IPS-18a (cell line): ENCODE results near the gene TACR2.

Experiments used
- H3K27ac ChIP-seq: one replicate; pipeline ENCODE4 v1.5.1; 2013; ENCODE audit warnings: low read length
- H3K27me3 ChIP-seq: one replicate; pipeline ENCODE4 v1.6.1; 2013; ENCODE audit warnings: mild to moderate bottlenecking, low read length; ENCODE audit not compliant: control insufficient read depth, insufficient read depth
- H3K36me3 ChIP-seq: one replicate; pipeline ENCODE4 v1.6.1; 2013; ENCODE audit warnings: low read depth, low read length; ENCODE audit not compliant: control insufficient read depth
- H3K4me1 ChIP-seq: one replicate; pipeline ENCODE4 v1.6.1; 2013; ENCODE audit warnings: low read depth, low read length; ENCODE audit not compliant: control insufficient read depth
- H3K4me3 ChIP-seq: one replicate; pipeline ENCODE4 v1.5.1; 2013; ENCODE audit warnings: low read length
- H3K9ac ChIP-seq: one replicate; pipeline ENCODE4 v1.6.1; 2013; ENCODE audit warnings: mild to moderate bottlenecking, low read length, moderate library complexity
- H3K9me3 ChIP-seq: one replicate; pipeline ENCODE4 v1.6.1; 2013; ENCODE audit warnings: low read depth, low read length; ENCODE audit not compliant: control insufficient read depth

The TACR2 gene

DNA sequence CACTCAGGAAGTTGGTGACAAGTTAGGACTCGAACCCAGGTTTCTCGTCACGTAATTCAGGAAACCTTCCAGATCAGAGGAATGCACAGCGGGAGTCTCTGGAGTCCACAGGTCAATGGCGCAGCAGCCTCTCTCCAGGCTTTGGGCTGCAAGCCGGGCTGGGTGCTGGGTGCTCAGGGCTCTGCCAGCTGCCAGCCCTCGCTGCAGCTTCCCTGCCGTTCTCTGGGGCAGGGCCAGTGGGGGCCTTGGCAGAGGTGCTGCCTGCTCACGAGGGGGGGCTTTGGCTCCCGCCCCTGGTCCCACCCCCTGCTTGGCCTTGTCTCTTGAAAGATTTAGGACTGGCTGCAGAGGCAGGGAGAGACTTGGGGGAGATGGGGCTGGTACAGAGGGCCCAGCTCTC lies at the start of gene TACR2:
TACR2 (minus strand) TSS at position 224 of the 400 bp plus-strand sequence. CDS start 595 bp downstream, outside the sequence.
- H3K27ac ChIP-seq, result no peak within 1 kb of the TSS
- H3K4me3 ChIP-seq, result no peak within 1 kb of the TSS
- H3K9me3 ChIP-seq, result no peaks in the 10 kb centered on the region
- no peaks in the 10 kb centered on the region for H3K27me3 ChIP-seq
- H3K4me1 ChIP-seq, result no peaks in the 10 kb centered on the region
- H3K36me3 ChIP-seq, result no peaks in the 10 kb centered on the region
- no peak within 1 kb of the TSS for H3K9ac ChIP-seq

DNA sequence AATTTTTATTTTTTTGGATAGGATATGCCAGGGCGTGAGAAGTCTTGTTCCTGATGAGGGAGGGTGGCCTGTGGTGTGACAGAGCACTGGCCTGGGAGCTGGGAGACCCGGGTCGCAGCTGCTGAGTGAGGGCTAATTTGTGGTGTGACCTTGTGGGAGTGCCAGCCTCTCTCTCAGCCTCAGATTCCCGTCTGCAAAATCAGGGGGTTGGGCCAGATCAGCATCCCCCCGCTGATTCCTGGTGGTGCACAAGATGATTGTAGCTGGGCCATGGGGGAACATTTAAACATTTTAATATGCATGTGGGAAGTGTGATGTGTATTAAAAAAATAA lies 49.4 kb upstream of the TACR2 start:
- peaks cover 11% of the 10 kb centered on the region for H3K4me1 ChIP-seq
- no peak overlapping the region for H3K9ac ChIP-seq

DNA sequence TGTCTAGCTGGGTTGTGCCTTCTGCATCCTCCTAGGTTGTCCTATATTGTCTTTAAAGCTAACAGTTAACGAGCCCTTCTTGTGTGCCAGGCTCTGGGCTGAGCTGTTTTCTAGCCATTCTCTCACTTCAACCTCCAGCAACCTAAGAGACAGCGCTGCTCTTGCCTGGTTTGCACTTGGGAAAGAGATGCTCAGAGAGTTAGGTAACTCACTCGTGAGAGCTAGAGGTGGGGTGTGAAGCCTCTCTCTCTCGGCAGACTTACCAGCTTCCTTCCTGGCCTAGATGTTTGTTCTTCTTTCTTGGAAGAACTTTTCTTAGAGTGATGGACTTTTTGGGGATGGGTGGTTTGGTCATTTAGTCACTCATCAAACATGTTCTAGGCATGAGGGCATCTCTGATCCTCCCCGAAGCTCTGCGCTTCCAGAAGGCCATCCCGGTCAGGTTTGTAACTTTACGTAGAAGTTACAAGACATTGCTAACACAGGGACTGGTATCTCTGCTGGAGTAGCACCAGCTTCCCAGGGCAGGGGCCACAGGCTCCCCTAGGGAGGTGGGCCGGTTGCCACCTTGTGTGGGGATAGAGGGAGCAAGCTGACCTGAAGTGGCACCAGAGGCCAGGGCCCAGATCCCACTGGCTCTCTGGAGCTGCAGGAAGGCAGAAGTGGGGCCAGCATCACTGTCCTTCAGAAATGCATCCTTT lies 48.9 kb upstream of the TACR2 start:
- no peaks in the 10 kb centered on the region for H3K36me3 ChIP-seq
- no peaks in the 10 kb centered on the region for H3K27me3 ChIP-seq
- H3K4me3 ChIP-seq, result no peak overlapping the region
- no peak overlapping the region for H3K9ac ChIP-seq
- H3K9me3 ChIP-seq, result no peaks in the 10 kb centered on the region
- no peak overlapping the region for H3K27ac ChIP-seq
- peaks cover 11% of the 10 kb centered on the region for H3K4me1 ChIP-seq

More for the DNA sequence above, 49.4 kb upstream of the TACR2 start:
- H3K9me3 ChIP-seq, result no peaks in the 10 kb centered on the region
- H3K27me3 ChIP-seq, result no peaks in the 10 kb centered on the region
- H3K36me3 ChIP-seq, result no peaks in the 10 kb centered on the region
- no peak overlapping the region for H3K4me3 ChIP-seq
- no peak overlapping the region for H3K27ac ChIP-seq

DNA sequence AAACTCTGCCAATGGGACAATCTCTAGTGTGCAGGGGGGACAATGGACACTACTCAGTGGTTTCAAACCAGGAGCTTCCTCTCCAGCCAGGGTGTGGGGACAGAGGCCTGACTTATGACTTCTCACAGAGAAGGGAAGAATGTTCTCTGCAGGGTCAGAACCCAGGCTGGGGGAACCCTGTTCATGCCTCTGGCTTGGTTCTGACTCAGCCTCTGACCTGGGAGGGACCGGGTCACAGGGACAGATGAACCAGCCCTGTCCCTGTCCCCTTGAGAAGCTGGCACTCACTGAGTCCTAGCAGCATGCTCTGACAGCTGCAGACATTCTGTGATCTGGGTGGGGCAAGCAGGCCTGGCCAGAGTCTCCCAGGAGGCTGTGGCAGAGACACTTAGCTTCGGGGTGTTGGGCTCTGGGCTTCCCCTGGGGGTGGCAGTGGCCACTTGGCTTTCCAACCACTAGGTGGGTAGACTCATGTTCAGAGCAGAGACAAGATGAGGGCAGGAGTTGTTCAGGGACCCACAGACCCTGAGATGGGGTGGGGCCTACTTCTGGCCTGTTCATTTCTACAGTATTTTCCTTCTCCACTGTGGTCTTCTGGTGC lies 48.2 kb upstream of the TACR2 start:
- peaks cover 11% of the 10 kb centered on the region for H3K4me1 ChIP-seq
- H3K9ac ChIP-seq, result no peak overlapping the region
- no peaks in the 10 kb centered on the region for H3K36me3 ChIP-seq
- no peaks in the 10 kb centered on the region for H3K27me3 ChIP-seq
- H3K9me3 ChIP-seq, result no peaks in the 10 kb centered on the region
- H3K4me3 ChIP-seq, result no peak overlapping the region
- H3K27ac ChIP-seq, result no peak overlapping the region

DNA sequence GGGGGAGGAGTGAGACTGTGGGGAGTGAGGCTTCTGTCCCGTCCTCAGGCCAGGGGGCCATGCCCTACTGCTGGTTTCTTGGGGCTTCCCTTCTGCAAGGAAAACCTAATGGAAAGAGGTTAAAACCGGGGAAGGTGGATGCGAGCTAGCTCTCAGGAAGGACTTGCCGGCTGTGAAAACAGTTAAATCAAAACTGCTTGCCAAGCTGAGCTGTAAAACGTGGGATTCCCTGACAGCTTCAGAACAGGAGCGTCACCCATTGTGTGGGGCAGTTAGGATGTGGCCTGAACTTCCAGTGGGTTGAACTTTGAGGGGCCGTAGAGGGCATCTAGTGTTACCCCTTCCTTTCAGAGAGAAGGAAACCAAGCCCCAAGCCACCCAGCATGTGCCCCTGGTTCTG lies 47.7 kb upstream of the TACR2 start:
- Histone ChIP-seq H3K9ac (no peak overlapping the region), H3K27me3 (no peaks in the 10 kb centered on the region), H3K27ac (no peak overlapping the region), H3K4me3 (no peak overlapping the region), H3K36me3 (no peaks in the 10 kb centered on the region), H3K9me3 (no peaks in the 10 kb centered on the region), H3K4me1 (peaks cover 11% of the 10 kb centered on the region)

DNA sequence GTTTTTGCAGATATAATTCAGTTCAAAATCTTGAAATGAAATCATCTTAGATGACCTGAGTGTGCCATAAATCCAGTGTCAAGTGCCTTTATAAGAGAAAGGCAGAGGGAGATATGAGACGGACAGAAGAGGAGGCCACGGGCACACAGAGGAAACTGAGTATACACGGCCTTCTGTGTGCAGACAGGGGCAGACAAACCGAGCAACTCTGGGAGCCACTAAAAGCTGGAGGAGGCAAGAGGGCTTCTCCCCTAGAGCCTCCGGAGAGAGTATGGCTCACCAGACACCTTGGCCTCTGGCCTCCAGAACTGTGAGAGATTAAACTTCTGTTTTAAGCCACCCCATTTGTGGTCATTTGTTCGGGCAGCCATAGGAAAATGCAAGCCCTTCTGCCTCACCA lies 47.2 kb upstream of the TACR2 start:
- H3K9ac ChIP-seq, result no peak overlapping the region
- no peaks in the 10 kb centered on the region for H3K9me3 ChIP-seq
- no peaks in the 10 kb centered on the region for H3K36me3 ChIP-seq
- H3K4me1 ChIP-seq, result peaks cover 9% of the 10 kb centered on the region
- H3K27ac ChIP-seq, result no peak overlapping the region
- no peaks in the 10 kb centered on the region for H3K27me3 ChIP-seq
- no peak overlapping the region for H3K4me3 ChIP-seq

DNA sequence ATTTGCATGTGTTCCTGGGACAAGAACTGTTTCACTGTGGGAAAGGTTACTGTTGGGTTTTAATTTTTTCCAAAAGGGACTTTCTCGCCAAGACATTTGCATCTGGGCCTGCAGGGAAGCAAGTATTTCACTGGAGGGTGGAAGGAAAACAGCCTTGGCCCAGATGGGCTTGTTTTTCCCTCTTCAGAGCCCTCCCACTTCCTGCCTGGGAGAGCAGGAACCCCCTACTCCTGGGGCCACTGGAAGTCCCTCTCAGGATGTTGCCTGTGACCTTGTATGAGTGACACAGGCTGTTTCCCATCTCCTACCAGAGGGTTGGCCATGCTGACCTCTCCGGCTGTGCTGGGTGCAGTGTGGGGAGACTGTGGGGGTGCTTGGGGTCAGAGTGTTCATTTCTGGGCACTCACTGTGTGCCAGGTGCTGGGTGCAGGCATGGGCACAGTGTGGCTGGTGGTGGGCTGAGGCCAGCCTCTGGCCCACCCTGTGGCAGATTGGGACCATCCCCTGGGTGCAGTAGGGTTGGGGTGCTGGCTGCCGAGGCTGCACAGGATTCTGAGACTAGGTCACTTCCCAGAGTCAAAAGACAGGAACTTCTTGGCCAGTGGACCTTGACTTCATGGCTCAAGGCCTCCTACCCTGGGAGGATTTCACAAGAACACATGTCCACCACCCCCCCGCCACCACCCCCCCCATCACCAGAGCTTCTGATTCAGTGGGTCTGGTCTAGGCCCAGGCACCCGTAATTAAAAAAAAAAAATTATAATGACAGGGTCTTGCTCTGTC lies 44.7 kb upstream of the TACR2 start:
- Histone ChIP-seq H3K36me3 (no peaks in the 10 kb centered on the region), H3K27ac (no peak overlapping the region), H3K9ac (no peak overlapping the region), H3K4me1 (no peaks in the 10 kb centered on the region), H3K4me3 (no peak overlapping the region), H3K27me3 (no peaks in the 10 kb centered on the region), H3K9me3 (no peaks in the 10 kb centered on the region)

DNA sequence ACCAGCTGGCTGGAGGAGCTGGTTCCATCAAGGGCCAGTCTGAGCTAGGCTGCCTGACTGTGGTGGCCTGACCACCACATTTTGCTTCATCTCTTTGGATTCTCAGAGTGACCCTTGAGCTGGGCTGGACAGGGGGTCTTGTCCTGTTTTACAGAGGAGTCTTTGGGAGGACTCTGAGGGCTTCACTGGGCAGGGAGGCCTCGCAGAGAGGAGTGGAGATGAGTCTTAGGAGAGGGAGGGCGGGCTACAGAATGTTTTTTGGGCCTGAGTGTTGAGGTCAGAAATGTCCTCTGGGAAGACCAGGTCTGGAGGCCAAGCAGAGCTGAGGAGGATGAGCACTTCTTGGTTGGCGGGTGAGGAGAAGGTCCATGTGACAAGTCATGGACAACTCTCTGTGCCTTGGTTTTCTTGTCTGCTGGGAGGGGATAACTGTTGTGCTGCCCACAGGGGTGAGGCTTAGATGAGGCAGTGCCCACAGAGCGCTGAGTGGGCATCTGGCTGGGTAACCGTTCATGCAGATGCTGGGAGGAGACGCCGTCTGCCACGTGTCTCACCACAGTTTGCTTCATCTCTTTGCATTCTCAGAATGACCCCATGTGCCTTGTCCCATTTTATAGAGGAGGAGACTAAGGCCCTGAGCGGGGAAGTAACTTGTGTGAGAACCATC lies 44.0 kb upstream of the TACR2 start:
- H3K27me3 ChIP-seq, result no peaks in the 10 kb centered on the region

DNA sequence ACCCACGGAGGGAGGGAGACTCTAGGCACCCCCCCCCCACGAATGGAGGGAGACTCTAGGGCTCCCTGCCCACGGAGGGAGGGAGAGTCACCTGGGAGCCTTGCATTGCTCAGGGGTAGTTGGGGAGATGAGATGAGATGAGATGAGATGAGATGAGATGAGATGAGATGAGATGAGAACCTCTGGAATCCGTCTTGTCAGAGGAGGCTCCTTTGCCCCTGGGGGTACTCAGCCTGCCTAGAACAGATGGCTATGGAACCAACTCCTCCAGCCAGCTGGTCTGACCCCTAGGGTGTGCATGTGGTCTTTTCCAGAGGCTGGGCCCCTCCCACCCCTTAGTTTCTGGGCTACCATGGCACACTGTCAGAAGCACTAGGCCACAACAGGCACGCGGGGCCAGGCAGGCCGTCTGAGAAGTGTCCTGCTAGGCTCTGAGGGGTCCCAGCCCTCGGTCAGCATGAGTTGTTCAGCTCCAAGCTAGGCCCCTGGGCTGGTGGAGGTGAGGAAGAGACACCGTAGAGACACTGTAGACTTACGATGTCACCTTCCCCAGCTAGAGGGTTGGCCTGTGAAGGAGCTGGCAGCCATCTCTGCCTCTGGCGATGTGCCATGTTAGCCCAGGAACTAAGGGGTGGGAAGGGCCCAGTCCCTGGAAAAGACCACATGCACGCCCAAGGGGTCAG lies 43.3 kb upstream of the TACR2 start:
- H3K27me3 ChIP-seq, result no peaks in the 10 kb centered on the region
- H3K4me1 ChIP-seq, result no peaks in the 10 kb centered on the region
- H3K36me3 ChIP-seq, result no peaks in the 10 kb centered on the region
- H3K9ac ChIP-seq, result no peak overlapping the region
- H3K9me3 ChIP-seq, result no peaks in the 10 kb centered on the region
- H3K4me3 ChIP-seq, result no peak overlapping the region
- no peak overlapping the region for H3K27ac ChIP-seq

More for the DNA sequence above, 44.0 kb upstream of the TACR2 start:
- Histone ChIP-seq H3K9me3 (no peaks in the 10 kb centered on the region), H3K27ac (no peak overlapping the region), H3K4me3 (no peak overlapping the region), H3K9ac (no peak overlapping the region), H3K36me3 (no peaks in the 10 kb centered on the region), H3K4me1 (no peaks in the 10 kb centered on the region)

DNA sequence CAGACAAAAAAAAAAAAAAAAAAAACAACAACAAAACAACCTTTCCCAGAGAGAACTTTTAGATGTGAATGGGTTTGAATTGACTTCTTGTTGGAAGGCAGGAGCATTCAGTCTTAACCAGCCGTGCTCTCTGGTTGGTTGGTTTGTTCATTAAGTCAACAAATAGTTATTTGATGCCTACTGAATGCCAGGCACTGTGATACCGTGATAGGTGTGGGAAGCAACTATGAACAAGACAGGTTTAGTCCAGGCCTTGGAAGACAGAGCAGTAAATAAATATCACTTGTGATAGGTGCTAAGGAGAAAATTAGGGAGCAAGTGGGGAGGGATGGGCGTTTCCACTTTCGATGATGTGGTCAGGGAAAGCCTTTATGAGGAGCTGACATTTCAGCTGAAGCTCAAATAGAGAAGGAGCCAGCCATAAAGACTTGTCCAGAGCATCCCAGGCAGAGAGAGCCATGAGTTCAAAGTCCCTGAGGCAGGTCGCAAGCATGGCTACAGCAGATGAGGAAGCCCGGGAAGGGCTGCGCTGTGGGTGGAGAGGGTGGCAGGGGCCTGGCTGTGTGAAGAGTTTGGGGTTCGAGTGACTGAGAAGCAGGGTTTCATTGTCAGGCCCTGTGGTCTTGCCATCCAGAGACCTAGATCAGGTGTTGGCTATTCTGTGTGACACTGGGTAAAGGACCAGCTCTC lies 42.5 kb upstream of the TACR2 start:
- Histone ChIP-seq H3K4me3 (no peak overlapping the region), H3K27me3 (no peaks in the 10 kb centered on the region), H3K36me3 (no peaks in the 10 kb centered on the region), H3K4me1 (no peaks in the 10 kb centered on the region), H3K9me3 (no peaks in the 10 kb centered on the region), H3K9ac (no peak overlapping the region), H3K27ac (no peak overlapping the region)
